Parathyroid adenoma (tissue), 2 donors: ENCODE data around the gene ANKRD33B.

Experiments used
- H2AFZ ChIP-seq: fragments of 300-600 bp; sonication (generic); one replicate; pipeline ENCODE4 v1.7.0; 2017; ENCODE audit warnings: antibody characterized with exemption, mild to moderate bottlenecking
- H3K27ac ChIP-seq: fragments of 300-600 bp; sonication (generic); one replicate; pipeline ENCODE4 v1.7.0; 2017
- H3K27me3 ChIP-seq: fragments of 300-600 bp; sonication (generic); one replicate; pipeline ENCODE4 v1.7.0; 2017; ENCODE audit warnings: low read length; ENCODE audit not compliant: control insufficient read depth, insufficient read depth
- H3K36me3 ChIP-seq: fragments of 300-600 bp; sonication (generic); one replicate; pipeline ENCODE4 v1.7.0; 2017; ENCODE audit warnings: low read length; ENCODE audit not compliant: control insufficient read depth, insufficient read depth
- H3K4me1 ChIP-seq: fragments of 300-600 bp; sonication (generic); one replicate; pipeline ENCODE4 v1.7.0; 2017; ENCODE audit warnings: control low read depth
- H3K4me2 ChIP-seq: fragments of 300-600 bp; sonication (generic); one replicate; pipeline ENCODE4 v1.7.0; 2017; ENCODE audit warnings: low read length
- H3K4me3 ChIP-seq: fragments of 300-600 bp; sonication (generic); one replicate; pipeline ENCODE4 v1.7.0; 2017; ENCODE audit warnings: low read depth, low read length
- H3K79me2 ChIP-seq: fragments of 300-600 bp; sonication (generic); one replicate; pipeline ENCODE4 v1.7.0; 2017; ENCODE audit warnings: control low read depth
- H3K9ac ChIP-seq: fragments of 300-600 bp; sonication (generic); one replicate; pipeline ENCODE4 v1.7.0; 2017; ENCODE audit warnings: mild to moderate bottlenecking
- H3K9me3 ChIP-seq: fragments of 300-600 bp; sonication (generic); one replicate; pipeline ENCODE4 v1.7.0; 2017; ENCODE audit warnings: low read length; ENCODE audit not compliant: control insufficient read depth
- CTCF ChIP-seq: fragments of 300-600 bp; sonication (generic); IDR thresholded peaks from one replicate; pipeline ENCODE4 v1.7.0; 2017; ENCODE audit warnings: antibody characterized with exemption, mild to moderate bottlenecking
- donor health status: primary hyperparathyroidism.

Gene ANKRD33B

DNA sequence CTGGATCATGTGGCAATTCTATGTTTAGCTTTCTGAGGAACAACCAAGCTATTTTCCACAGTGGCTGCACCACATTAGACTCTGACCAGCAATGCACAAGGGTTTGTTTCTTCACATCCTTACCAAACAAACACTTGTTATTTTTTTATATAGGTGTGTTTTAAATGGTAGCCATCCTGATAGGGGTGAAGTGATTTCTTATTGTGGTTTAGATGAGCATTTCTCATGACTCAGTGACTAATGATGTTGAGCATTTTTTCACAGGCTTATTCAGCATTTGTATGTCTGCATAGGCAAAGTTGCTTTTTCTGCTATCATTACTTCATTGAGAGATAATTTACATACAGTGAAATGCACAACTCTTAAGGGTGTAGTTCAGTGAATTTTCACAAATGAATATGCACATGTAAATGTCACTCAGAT is 36.0 kb downstream of the ANKRD33B start:
- no peaks in the 10 kb centered on the region for H3K36me3 ChIP-seq
- no peak overlapping the region for H3K4me3 ChIP-seq
- no peak overlapping the region for H3K4me2 ChIP-seq
- H3K9me3 ChIP-seq = no peaks in the 10 kb centered on the region
- H3K79me2 ChIP-seq = no peaks in the 10 kb centered on the region
- no peaks in the 10 kb centered on the region for H3K27me3 ChIP-seq
- peaks cover 4% of the 10 kb centered on the region for H3K4me1 ChIP-seq
- H3K27ac ChIP-seq = no peak overlapping the region
- no peak for TF ChIP-seq CTCF
- no peak overlapping the region for H2AFZ ChIP-seq
- no peak overlapping the region for H3K9ac ChIP-seq

DNA sequence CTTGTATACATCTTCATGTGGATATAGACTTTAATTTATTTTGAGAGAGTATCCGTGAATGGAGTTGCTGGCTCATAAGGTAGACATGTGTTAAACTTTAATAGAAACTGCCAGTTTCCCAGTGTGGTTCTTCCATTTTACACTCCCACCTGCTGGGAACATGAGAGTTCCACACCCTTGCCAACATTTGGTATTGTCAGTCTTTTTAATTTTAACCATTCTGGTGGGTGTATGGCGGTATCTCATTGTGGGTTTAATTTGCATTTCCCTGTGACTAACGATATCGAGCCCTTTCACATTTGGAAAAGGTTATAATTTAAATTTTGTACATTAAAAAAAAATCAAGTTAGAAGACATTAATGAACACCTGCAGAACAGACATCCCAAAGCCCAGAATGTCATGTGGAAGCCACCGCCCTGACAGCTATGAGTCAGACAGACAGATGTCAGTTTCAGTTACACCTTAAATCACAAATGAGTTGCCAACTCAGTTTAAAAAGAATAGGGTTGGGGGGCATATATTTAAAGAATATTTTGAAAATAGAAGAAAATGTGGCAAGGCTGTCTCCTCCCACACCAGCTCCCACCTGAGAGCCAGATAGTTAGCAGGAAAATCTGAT is 36.9 kb downstream of the ANKRD33B start:
- Histone ChIP-seq H3K36me3 (no peaks in the 10 kb centered on the region), H3K79me2 (no peaks in the 10 kb centered on the region), H3K9ac (no peak overlapping the region), H3K4me3 (no peak overlapping the region), H3K27me3 (no peaks in the 10 kb centered on the region), H3K4me1 (no peaks in the 10 kb centered on the region), H2AFZ (no peak overlapping the region), H3K4me2 (no peak overlapping the region), H3K9me3 (no peaks in the 10 kb centered on the region), H3K27ac (no peak overlapping the region)
- no peak for TF ChIP-seq CTCF

- no peak for TF ChIP-seq CTCF
- H2AFZ ChIP-seq = no peak overlapping the region
- no peak overlapping the region for H3K4me3 ChIP-seq
These were observed 37.6 kb downstream of the ANKRD33B start for GRCh38 chr5:10601246-10602030.

GRCh38 chr5:10602031-10602806 is 38.3 kb downstream of the ANKRD33B start:
- H3K27me3 ChIP-seq = no peaks in the 10 kb centered on the region
- H3K79me2 ChIP-seq = no peaks in the 10 kb centered on the region
- H2AFZ ChIP-seq = no peak overlapping the region
- H3K9ac ChIP-seq = no peak overlapping the region
- H3K36me3 ChIP-seq = no peaks in the 10 kb centered on the region
- H3K4me1 ChIP-seq = no peaks in the 10 kb centered on the region
- no peak overlapping the region for H3K4me2 ChIP-seq
- no peak overlapping the region for H3K27ac ChIP-seq
- no peak overlapping the region for H3K4me3 ChIP-seq
- no peaks in the 10 kb centered on the region for H3K9me3 ChIP-seq
- TF ChIP-seq CTCF = no peak

More at GRCh38 chr5:10601246-10602030, 37.6 kb downstream of the ANKRD33B start:
- Histone ChIP-seq H3K4me2 (no peak overlapping the region), H3K4me1 (no peaks in the 10 kb centered on the region), H3K79me2 (no peaks in the 10 kb centered on the region), H3K9me3 (no peaks in the 10 kb centered on the region), H3K36me3 (no peaks in the 10 kb centered on the region), H3K27me3 (no peaks in the 10 kb centered on the region), H3K9ac (no peak overlapping the region), H3K27ac (no peak overlapping the region)
